ENCODE measurements around the gene TRMT1L.

TRMT1L gene

GRCh38 chr1:185073725-185074124 is 83.0 kb downstream of the TRMT1L start:
- DNase-seq (ENCODE audit: low read depth in 1 of 2, low spot score in 1 of 2): no peak
- no peak overlapping the region for H3K4me3 ChIP-seq (replicated peaks; ENCODE audit: insufficient read depth, low read length)
- H3K27ac ChIP-seq (replicated peaks): no peak overlapping the region
- TF ChIP-seq GABPA (IDR thresholded peaks at IDR 0.05; ENCODE audit: low read depth) (no peak), CTCF (IDR thresholded peaks at IDR 0.05; ENCODE audit: insufficient read depth, low read length) (no peak), REST (IDR thresholded peaks at IDR 0.05; ENCODE audit: insufficient replicate concordance, low read depth) (no peak), SPI1 (IDR thresholded peaks at IDR 0.05; ENCODE audit: borderline replicate concordance, low read depth) (no peak), POLR2AphosphoS5 (IDR thresholded peaks at IDR 0.05; ENCODE audit: low read depth) (no peak)
- no peaks in the 10 kb centered on the region for H3K27me3 ChIP-seq (ENCODE audit: insufficient read depth, poor library complexity, severe bottlenecking)

GRCh38 chr1:185070051-185070450 is 86.7 kb downstream of the TRMT1L start:
- TF ChIP-seq POLR2AphosphoS5 (IDR thresholded peaks at IDR 0.05; ENCODE audit: low read depth) (no peak), GABPA (IDR thresholded peaks at IDR 0.05; ENCODE audit: low read depth) (no peak), SPI1 (IDR thresholded peaks at IDR 0.05; ENCODE audit: borderline replicate concordance, low read depth) (no peak), REST (IDR thresholded peaks at IDR 0.05; ENCODE audit: insufficient replicate concordance, low read depth) (no peak), CTCF (IDR thresholded peaks at IDR 0.05; ENCODE audit: insufficient read depth, low read length) (no peak)

GRCh38 chr1:185069202-185069772 is 87.5 kb downstream of the TRMT1L start:
- H3K27me3 ChIP-seq (ENCODE audit: insufficient read depth, poor library complexity, severe bottlenecking): no peaks in the 10 kb centered on the region
- peak in 1 of 2 experiments; percentile 16 for DNase-seq (ENCODE audit: low read depth in 1 of 2, low spot score in 1 of 2)
- H3K27ac ChIP-seq (replicated peaks): no peak overlapping the region
- TF ChIP-seq REST (IDR thresholded peaks at IDR 0.05; ENCODE audit: insufficient replicate concordance, low read depth): no peak
- no peak for TF ChIP-seq SPI1 (IDR thresholded peaks at IDR 0.05; ENCODE audit: borderline replicate concordance, low read depth)
- no peak for TF ChIP-seq CTCF (IDR thresholded peaks at IDR 0.05; ENCODE audit: insufficient read depth, low read length)
- TF ChIP-seq POLR2AphosphoS5 (IDR thresholded peaks at IDR 0.05; ENCODE audit: low read depth): no peak
- TF ChIP-seq GABPA (IDR thresholded peaks at IDR 0.05; ENCODE audit: low read depth): no peak
- no peak overlapping the region for H3K4me3 ChIP-seq (replicated peaks; ENCODE audit: insufficient read depth, low read length)

More at GRCh38 chr1:185070051-185070450, 86.7 kb downstream of the TRMT1L start:
- no peaks in the 10 kb centered on the region for H3K27me3 ChIP-seq (ENCODE audit: insufficient read depth, poor library complexity, severe bottlenecking)
- H3K27ac ChIP-seq (replicated peaks): no peak overlapping the region
- no peak for DNase-seq (ENCODE audit: low read depth in 1 of 2, low spot score in 1 of 2)
- no peak overlapping the region for H3K4me3 ChIP-seq (replicated peaks; ENCODE audit: insufficient read depth, low read length)

Data from HL-60 (cell line).